A549 (cell line): Measurements from ENCODE around the gene CBFA2T3. TPM values are rescaled to one million over a fixed set of nuclear protein-coding genes. Genes with fewer than 3 reads are reported as not detected.
A peak's percentile ranks its signal among the peaks of the same experiment; 100 is the strongest.

Experiments used
- ATAC-seq, 2 experiments: fragments of 200-7000 bp in 1 of 2; fragments of >200 bp in 1 of 2; cut with Nextera tagmentation in 1 of 2; cut with Tn5 transposase in 1 of 2; 3 replicates each; pipeline versions ENCODE4 v1.8.0 to v1.9.1; 2018 to 2020; ENCODE audit warnings: mild to moderate bottlenecking in 1 of 2, moderate library complexity in 1 of 2
- CTCF ChIA-PET: fragments of 300-600 bp; sonication (Branson Sonifier 250); formaldehyde crosslinking; extraction: SDS; loops from one replicate; lab custom pipeline; 2021; ENCODE audit warnings: antibody characterized with exemption, inconsistent platforms; lab: Yijun Ruan, JAX
- POLR2A ChIA-PET: fragments of 350-600 bp; formaldehyde crosslinking; extraction: SDS; loops from one replicate; lab custom pipeline; 2021; ENCODE audit warnings: antibody characterized with exemption, inconsistent platforms; lab: Yijun Ruan, JAX
- DNase-seq, 2 experiments: peaks; one replicate each; pipeline versions ENCODE4 v3.0.0 to v3.0.0-alpha.2; 2011 to 2016; ENCODE audit warnings: low read depth in 1 of 2, low spot score in 1 of 2
- FAIRE-seq: peaks from 2 replicates; lab custom pipeline; 2011; peaks lifted over from hg19 to GRCh38; lab: Jason Lieb, UNC
- H3K27ac ChIP-seq, 2 experiments: fragments of >200 bp; sonication (Bioruptor Twin); formaldehyde crosslinking; 3 replicates each; pipeline ENCODE4 v1.5.1; 2016 to 2017
- H3K4me1 ChIP-seq: fragments of >200 bp; sonication (Bioruptor Twin); formaldehyde crosslinking; 3 replicates; pipeline ENCODE4 v1.6.1; 2016
- H3K4me2 ChIP-seq: fragments of >200 bp; sonication (Bioruptor Twin); formaldehyde crosslinking; 3 replicates; pipeline ENCODE4 v1.6.1; 2016
- H3K4me3 ChIP-seq: fragments of >200 bp; sonication (Bioruptor Twin); formaldehyde crosslinking; 3 replicates; pipeline ENCODE4 v1.5.1; 2016
- H3K9me3 ChIP-seq: fragments of >200 bp; sonication (Bioruptor Twin); formaldehyde crosslinking; 3 replicates; pipeline ENCODE4 v1.6.1; 2016
- BHLHE40 ChIP-seq: IDR thresholded peaks from 2 replicates; pipeline ENCODE4 v1.6.1; 2012; ENCODE audit warnings: low read depth, low read length, inconsistent platforms
- CEBPB ChIP-seq, 2 experiments: fragments of >200 bp in 1 of 2; sonication (Bioruptor Twin) in 1 of 2; formaldehyde crosslinking in 1 of 2; IDR thresholded peaks; 2 replicates each; pipeline ENCODE4 v1.6.1; 2012 to 2016
- CHD4 ChIP-seq: fragments of 200-600 bp; sonication (generic); IDR thresholded peaks from 2 replicates; pipeline ENCODE4 v1.6.1; 2016; ENCODE audit warnings: antibody characterized with exemption, mild to moderate bottlenecking, borderline replicate concordance
- EHMT2 ChIP-seq: fragments of 200-600 bp; sonication (generic); IDR thresholded peaks from 2 replicates; pipeline ENCODE4 v1.6.1; 2016; ENCODE audit warnings: antibody characterized with exemption, low read depth, mild to moderate bottlenecking, moderate library complexity
- ESRRA ChIP-seq: fragments of 150-350 bp; IDR thresholded peaks from 2 replicates; pipeline ENCODE4 v1.6.1; 2014; ENCODE audit warnings: mild to moderate bottlenecking, low read length, borderline replicate concordance
- FOXS1 ChIP-seq: fragments of 250-450 bp; sonication (Bioruptor Pico); IDR thresholded peaks from 2 replicates; pipeline ENCODE4 v1.5.0; 2020; ENCODE audit warnings: mild to moderate bottlenecking, moderate library complexity
- GATA3 ChIP-seq: IDR thresholded peaks from 2 replicates; pipeline ENCODE4 v1.6.1; 2012; ENCODE audit warnings: borderline replicate concordance
- HDAC2 ChIP-seq: fragments of 200-600 bp; sonication (generic); IDR thresholded peaks from 2 replicates; pipeline ENCODE4 v1.6.1; 2016
- NFE2L2 ChIP-seq: fragments of 150-350 bp; conservative IDR thresholded peaks from 2 replicates; pipeline ENCODE4 v1.6.1; 2014; ENCODE audit warnings: low read length
- NPAS2 ChIP-seq: fragments of 250-450 bp; sonication (Bioruptor Pico); IDR thresholded peaks from 2 replicates; pipeline ENCODE4 v1.8.0; 2022; ENCODE audit warnings: mild to moderate bottlenecking, moderate library complexity, borderline replicate concordance
- NR3C1 ChIP-seq: fragments of >200 bp; sonication (Bioruptor Twin); formaldehyde crosslinking; IDR thresholded peaks from 3 replicates; pipeline ENCODE4 v1.6.1; 2017
- RCOR1 ChIP-seq: fragments of 150-350 bp; IDR thresholded peaks from 2 replicates; pipeline ENCODE4 v1.6.1; 2014; ENCODE audit warnings: antibody characterized with exemption, low read length, low read depth
- SREBF2 ChIP-seq: fragments of 450-650 bp; IDR thresholded peaks from 2 replicates; pipeline ENCODE4 v1.6.1; 2014; ENCODE audit warnings: mild to moderate bottlenecking, moderate library complexity
- TFCP2L1 ChIP-seq: fragments of 250-450 bp; sonication (Bioruptor Pico); IDR thresholded peaks from 2 replicates; pipeline ENCODE4 v1.5.0; 2021; ENCODE audit warnings: mild to moderate bottlenecking
- TP53 ChIP-seq: fragments of 250-450 bp; sonication (Bioruptor Pico); IDR thresholded peaks from 2 replicates; pipeline ENCODE4 v1.5.0; 2021; ENCODE audit warnings: mild to moderate bottlenecking, moderate library complexity
- ZC3H11A ChIP-seq: fragments of 450-650 bp; IDR thresholded peaks from 2 replicates; pipeline ENCODE4 v1.6.1; 2014; ENCODE audit warnings: antibody characterized with exemption, mild to moderate bottlenecking
- WGBS: methylation state at CpG from one replicate; pipeline ENCODE4 v1.1.6; 2017; ENCODE audit errors: missing lambda C conversion rate; 5-methylcytosine and 5-hydroxymethylcytosine counted together
- polyA plus RNA-seq, 4 experiments: library from polyadenylated mRNA; depleted of rRNA in 3 of 4; stranded (reverse); fragments of >200 nt; fragmentation: RNase III in 1 of 4; extraction: RNeasy Plus Mini Kit Qiagen cat#74134 plus additional on column Dnase treatment in 1 of 4; gene quantifications; 2 replicates in 3 of 4; 3 replicates in 1 of 4; pipeline ENCODE4 v1.2.3, GENCODE V29; 2011 to 2017
- TF ChIP-seq, protein P1 (sequence below): fragments of >200 bp; sonication (Bioruptor Twin); formaldehyde crosslinking; IDR thresholded peaks from 3 replicates; pipeline ENCODE4 v1.5.1; 2016
- TF ChIP-seq, protein P2 (sequence below): fragments of 150-350 bp; IDR thresholded peaks from 2 replicates; pipeline ENCODE4 v1.6.1; 2014; ENCODE audit warnings: low read depth, mild to moderate bottlenecking, low read length
- TF ChIP-seq, protein P3 (sequence below): IDR thresholded peaks from 2 replicates; pipeline ENCODE4 v1.6.1; 2012
- TF ChIP-seq, protein P4 (sequence below): fragments of 250-450 bp; sonication (Bioruptor Pico); IDR thresholded peaks from 2 replicates; pipeline ENCODE4 v1.5.0; 2021; ENCODE audit warnings: mild to moderate bottlenecking, moderate library complexity, borderline replicate concordance

The CBFA2T3 gene
- polyA plus RNA-seq, 2 of the 4 experiments (the other 2 are of a cell fraction), result 0.08 TPM; not detected in 1

DNA sequence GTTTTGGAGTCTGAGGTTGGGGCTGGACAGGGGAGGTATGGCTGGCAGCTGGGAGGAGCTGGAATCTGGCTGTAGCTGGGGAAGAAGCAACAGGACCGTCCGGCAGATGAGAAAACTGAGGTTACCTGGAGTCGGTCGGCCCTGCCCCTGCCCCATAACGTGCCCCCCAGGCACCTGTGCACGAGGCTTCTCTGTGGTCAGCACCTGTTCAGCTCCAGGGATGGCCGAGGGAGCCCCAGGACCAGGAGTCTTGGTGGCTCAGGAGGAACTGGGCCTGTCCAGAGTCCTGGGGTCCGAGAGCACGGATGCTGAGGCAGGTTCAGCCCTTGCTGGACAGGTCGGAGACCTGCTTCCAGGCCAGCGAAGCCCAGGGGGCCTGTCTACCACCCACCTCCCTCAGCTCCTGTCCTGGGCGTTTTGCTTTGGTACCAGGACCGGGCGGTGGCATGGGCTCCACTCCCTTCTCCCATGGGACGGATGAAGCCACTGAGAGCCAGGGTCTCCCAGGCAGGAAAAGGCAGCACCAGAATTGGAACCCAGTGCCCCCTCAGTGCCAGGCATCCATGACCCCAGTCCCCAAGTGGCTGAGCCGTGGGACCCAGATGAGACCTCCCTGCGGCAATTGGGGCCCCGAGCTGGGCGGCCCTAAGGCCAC lies 17.1 kb upstream of the CBFA2T3 start:
- POLR2A ChIA-PET, result no interaction called here
- CTCF ChIA-PET, result no interaction called here
- peaks cover 23% of the 10 kb centered on the region for H3K9me3 ChIP-seq
- FAIRE-seq (no peak), DNase-seq (no peak), ATAC-seq (no peak)
- TF ChIP-seq, protein P1, sequence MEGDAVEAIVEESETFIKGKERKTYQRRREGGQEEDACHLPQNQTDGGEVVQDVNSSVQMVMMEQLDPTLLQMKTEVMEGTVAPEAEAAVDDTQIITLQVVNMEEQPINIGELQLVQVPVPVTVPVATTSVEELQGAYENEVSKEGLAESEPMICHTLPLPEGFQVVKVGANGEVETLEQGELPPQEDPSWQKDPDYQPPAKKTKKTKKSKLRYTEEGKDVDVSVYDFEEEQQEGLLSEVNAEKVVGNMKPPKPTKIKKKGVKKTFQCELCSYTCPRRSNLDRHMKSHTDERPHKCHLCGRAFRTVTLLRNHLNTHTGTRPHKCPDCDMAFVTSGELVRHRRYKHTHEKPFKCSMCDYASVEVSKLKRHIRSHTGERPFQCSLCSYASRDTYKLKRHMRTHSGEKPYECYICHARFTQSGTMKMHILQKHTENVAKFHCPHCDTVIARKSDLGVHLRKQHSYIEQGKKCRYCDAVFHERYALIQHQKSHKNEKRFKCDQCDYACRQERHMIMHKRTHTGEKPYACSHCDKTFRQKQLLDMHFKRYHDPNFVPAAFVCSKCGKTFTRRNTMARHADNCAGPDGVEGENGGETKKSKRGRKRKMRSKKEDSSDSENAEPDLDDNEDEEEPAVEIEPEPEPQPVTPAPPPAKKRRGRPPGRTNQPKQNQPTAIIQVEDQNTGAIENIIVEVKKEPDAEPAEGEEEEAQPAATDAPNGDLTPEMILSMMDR, result no peak
- TF ChIP-seq CEBPB (IDR thresholded peaks at IDR 0.05) (no peak), CHD4 (no peak), TFCP2L1 (CRISPR knock-in tag) (no peak), NR3C1 (no peak), EHMT2 (no peak), GATA3 (no peak), TP53 (CRISPR knock-in tag) (no peak)
- TF ChIP-seq, protein P2, sequence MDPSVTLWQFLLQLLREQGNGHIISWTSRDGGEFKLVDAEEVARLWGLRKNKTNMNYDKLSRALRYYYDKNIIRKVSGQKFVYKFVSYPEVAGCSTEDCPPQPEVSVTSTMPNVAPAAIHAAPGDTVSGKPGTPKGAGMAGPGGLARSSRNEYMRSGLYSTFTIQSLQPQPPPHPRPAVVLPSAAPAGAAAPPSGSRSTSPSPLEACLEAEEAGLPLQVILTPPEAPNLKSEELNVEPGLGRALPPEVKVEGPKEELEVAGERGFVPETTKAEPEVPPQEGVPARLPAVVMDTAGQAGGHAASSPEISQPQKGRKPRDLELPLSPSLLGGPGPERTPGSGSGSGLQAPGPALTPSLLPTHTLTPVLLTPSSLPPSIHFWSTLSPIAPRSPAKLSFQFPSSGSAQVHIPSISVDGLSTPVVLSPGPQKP, result no peak
- TF ChIP-seq, protein P3, sequence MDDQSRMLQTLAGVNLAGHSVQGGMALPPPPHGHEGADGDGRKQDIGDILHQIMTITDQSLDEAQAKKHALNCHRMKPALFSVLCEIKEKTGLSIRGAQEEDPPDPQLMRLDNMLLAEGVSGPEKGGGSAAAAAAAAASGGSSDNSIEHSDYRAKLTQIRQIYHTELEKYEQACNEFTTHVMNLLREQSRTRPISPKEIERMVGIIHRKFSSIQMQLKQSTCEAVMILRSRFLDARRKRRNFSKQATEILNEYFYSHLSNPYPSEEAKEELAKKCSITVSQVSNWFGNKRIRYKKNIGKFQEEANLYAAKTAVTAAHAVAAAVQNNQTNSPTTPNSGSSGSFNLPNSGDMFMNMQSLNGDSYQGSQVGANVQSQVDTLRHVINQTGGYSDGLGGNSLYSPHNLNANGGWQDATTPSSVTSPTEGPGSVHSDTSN, result no peak
- H3K27ac ChIP-seq, result no peak overlapping the region
- WGBS, result 57% methylated on average over 9 of the region's 19 CpGs
- no peak overlapping the region for H3K4me3 ChIP-seq
- no peak overlapping the region for H3K4me2 ChIP-seq
- H3K4me1 ChIP-seq, result no peaks in the 10 kb centered on the region

DNA sequence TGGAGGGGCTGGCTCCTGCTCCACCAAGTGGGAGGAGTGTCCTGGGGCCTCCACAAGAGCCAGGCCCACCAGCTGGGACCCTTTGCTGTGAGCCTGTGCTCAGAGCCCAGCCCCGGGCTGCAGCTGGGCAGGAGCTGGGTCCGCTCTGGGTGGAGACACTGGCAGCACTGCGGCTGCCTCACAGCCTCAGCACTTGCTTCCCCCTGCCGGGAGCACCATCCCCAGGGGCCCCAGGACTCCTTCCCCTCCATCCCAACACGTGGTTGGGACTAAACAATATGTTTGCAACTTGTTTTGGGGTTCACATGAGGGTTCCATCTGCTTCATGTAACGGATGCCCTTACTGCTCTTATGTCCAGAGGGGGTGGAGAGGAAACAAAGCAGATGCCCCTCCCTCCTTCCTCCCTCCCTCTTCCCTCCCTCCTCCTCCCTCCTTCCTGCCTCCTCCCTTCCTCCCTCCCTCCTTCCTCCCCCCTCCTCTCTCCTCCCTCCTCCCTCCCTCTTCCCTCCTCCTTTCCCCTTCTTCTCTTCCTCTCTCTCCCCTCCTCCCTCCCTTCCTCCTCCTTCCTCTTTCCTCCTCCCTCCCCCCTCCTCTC lies 16.3 kb upstream of the CBFA2T3 start:
- DNase-seq (no peak), FAIRE-seq (no peak), ATAC-seq (peak; percentile 7 to 21; a peak in 3 of 6 replicates)
- no peak overlapping the region for H3K4me3 ChIP-seq
- POLR2A ChIA-PET, result no interaction called here
- H3K9me3 ChIP-seq, result peaks cover 15% of the 10 kb centered on the region
- H3K4me2 ChIP-seq, result no peak overlapping the region
- 21% methylated on average over 3 of the region's 6 CpGs for WGBS
- CTCF ChIA-PET, result no interaction called here
- no peak overlapping the region for H3K27ac ChIP-seq
- H3K4me1 ChIP-seq, result no peaks in the 10 kb centered on the region
- TF ChIP-seq, protein P4, sequence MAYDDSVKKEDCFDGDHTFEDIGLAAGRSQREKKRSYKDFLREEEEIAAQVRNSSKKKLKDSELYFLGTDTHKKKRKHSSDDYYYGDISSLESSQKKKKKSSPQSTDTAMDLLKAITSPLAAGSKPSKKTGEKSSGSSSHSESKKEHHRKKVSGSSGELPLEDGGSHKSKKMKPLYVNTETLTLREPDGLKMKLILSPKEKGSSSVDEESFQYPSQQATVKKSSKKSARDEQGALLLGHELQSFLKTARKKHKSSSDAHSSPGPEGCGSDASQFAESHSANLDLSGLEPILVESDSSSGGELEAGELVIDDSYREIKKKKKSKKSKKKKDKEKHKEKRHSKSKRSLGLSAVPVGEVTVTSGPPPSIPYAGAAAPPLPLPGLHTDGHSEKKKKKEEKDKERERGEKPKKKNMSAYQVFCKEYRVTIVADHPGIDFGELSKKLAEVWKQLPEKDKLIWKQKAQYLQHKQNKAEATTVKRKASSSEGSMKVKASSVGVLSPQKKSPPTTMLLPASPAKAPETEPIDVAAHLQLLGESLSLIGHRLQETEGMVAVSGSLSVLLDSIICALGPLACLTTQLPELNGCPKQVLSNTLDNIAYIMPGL (CRISPR knock-in tag), result no peak
- TF ChIP-seq FOXS1, result no peak
- no peak for TF ChIP-seq NFE2L2
- TF ChIP-seq SREBF2, result no peak
- TF ChIP-seq ESRRA, result no peak
- TF ChIP-seq HDAC2, result no peak
- no peak for TF ChIP-seq NPAS2 (CRISPR knock-in tag)
- no peak for TF ChIP-seq BHLHE40
- no peak for TF ChIP-seq ZC3H11A
- no peak for TF ChIP-seq RCOR1
- TF ChIP-seq CHD4, result no peak
